Body of pancreas (tissue), 4 donors: ENCODE data around the gene LIPC. TPM values are rescaled to one million over a fixed set of nuclear protein-coding genes. Genes with fewer than 3 reads are reported as not detected.
A peak's percentile ranks its signal among the peaks of the same experiment; 100 is the strongest.
"Not testable (repeated sequence)": the region's sequence is repeated elsewhere in the genome, so short reads cannot be mapped to it uniquely, and the experiment has no call there.

Experiments
- ATAC-seq: fragments of 150-250 bp; one replicate; pipeline ENCODE4 v1.9.1; 2016
- DNase-seq, 4 donors: peaks; one replicate each; pipeline ENCODE4 v3.0.0-alpha.2; 2019
- H3K27ac ChIP-seq, 4 donors: fragments of 200-600 bp; sonication (generic); 1 replicate in 3 of 4; 2 replicates in 1 of 4; pipeline versions ENCODE4 v1.5.1 to v1.6.1; 2016 to 2019; ENCODE audit warnings: mild to moderate bottlenecking in 1 of 4, mixed read lengths in 1 of 4, moderate library complexity in 1 of 4
- H3K27me3 ChIP-seq, 2 donors: fragments of 200-600 bp; sonication (generic); one replicate each; pipeline ENCODE4 v1.6.0; 2016; ENCODE audit warnings: mild to moderate bottlenecking in 1 of 2
- H3K36me3 ChIP-seq, 2 donors: fragments of 200-600 bp; sonication (generic); replicated peaks in 1 of 2; 2 replicates each; pipeline ENCODE4 v1.5.1; 2016; ENCODE audit warnings: low read depth in 2 of 2; ENCODE audit not compliant: insufficient read depth in 1 of 2
- H3K4me1 ChIP-seq: fragments of 200-600 bp; sonication (generic); one replicate; pipeline ENCODE4 v1.6.0; 2016
- H3K4me3 ChIP-seq, 2 donors: fragments of 200-600 bp; sonication (generic); 1 replicate in 1 of 2; 2 replicates in 1 of 2; pipeline ENCODE4 v1.5.1; 2016 to 2019
- H3K9me3 ChIP-seq, 3 donors: fragments of 200-600 bp; sonication (generic); 1 replicate in 2 of 3; 2 replicates in 1 of 3; pipeline ENCODE4 v1.5.1; 2016
- POLR2A ChIP-seq, 3 donors: fragments of 450-650 bp; IDR thresholded peaks; one replicate each; pipeline ENCODE4 v1.6.1; 2016; ENCODE audit warnings: antibody characterized with exemption in 3 of 3, mild to moderate bottlenecking in 2 of 3
- WGBS, 2 donors: methylation state at CpG; one replicate each; pipeline ENCODE4 v1.1.5; 2017; 5-methylcytosine and 5-hydroxymethylcytosine counted together
- intact Hi-C: fragments of 100-400 bp; cut with DNase I; formaldehyde crosslinking; loops from one replicate; pipeline ENCODE4 v1.15.1; 2023
- total RNA-seq, 2 donors: library from RNA; depleted of rRNA; stranded (reverse); fragments of >200 nt; gene quantifications; one replicate each; pipeline ENCODE4 v1.1.0, GENCODE V29; 2016
- TF ChIP-seq, protein P1 (sequence below), 7 experiments: fragments of 450-650 bp in 4 of 7; fragments of 200-600 bp in 3 of 7; sonication (generic) in 3 of 7; IDR thresholded peaks; one replicate each; pipeline ENCODE4 v1.5.1; 2016 to 2019; ENCODE audit warnings: antibody characterized with exemption in 7 of 7

The LIPC gene
- total RNA-seq, 2 donors from 2014 or later: 1.6 to 2.3 TPM

DNA sequence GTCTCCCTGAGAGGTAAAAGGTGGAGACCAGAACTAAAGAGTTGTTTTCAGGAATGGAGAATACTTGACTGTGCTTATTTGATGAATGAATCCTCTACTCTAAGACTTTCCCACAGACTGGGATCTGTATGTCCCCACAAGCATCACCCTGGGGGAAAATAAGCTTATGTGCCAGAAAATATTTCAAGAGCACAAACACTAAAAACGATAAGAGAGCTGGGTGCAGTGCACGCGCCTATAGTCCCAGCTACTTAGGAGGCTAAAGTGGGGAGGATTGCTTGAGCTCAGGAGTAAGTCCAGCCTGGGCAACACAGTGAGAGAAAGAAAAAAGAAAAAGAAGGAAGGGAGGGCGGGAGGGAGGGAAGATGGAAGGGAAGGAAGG is 167.0 kb downstream of the LIPC start:
- Histone ChIP-seq H3K27me3 (no peaks in the 10 kb centered on the region), H3K27ac (no peak overlapping the region), H3K36me3 (peaks cover 0 to 2% of the 10 kb centered on the region in 2 donors), H3K4me1 (peaks cover 6% of the 10 kb centered on the region), H3K4me3 (no peak overlapping the region), H3K9me3 (no peaks in the 10 kb centered on the region)
- WGBS, 2 donors: 90 to 94% methylated on average over 4 of the region's 4 CpGs
- no peak for DNase-seq
- intact Hi-C loops: no loop called here
- no peak for ATAC-seq
- no peak for TF ChIP-seq POLR2A (IDR thresholded peaks at IDR 0.05)
- TF ChIP-seq, protein P1, sequence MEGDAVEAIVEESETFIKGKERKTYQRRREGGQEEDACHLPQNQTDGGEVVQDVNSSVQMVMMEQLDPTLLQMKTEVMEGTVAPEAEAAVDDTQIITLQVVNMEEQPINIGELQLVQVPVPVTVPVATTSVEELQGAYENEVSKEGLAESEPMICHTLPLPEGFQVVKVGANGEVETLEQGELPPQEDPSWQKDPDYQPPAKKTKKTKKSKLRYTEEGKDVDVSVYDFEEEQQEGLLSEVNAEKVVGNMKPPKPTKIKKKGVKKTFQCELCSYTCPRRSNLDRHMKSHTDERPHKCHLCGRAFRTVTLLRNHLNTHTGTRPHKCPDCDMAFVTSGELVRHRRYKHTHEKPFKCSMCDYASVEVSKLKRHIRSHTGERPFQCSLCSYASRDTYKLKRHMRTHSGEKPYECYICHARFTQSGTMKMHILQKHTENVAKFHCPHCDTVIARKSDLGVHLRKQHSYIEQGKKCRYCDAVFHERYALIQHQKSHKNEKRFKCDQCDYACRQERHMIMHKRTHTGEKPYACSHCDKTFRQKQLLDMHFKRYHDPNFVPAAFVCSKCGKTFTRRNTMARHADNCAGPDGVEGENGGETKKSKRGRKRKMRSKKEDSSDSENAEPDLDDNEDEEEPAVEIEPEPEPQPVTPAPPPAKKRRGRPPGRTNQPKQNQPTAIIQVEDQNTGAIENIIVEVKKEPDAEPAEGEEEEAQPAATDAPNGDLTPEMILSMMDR (IDR thresholded peaks at IDR 0.05): no peak

DNA sequence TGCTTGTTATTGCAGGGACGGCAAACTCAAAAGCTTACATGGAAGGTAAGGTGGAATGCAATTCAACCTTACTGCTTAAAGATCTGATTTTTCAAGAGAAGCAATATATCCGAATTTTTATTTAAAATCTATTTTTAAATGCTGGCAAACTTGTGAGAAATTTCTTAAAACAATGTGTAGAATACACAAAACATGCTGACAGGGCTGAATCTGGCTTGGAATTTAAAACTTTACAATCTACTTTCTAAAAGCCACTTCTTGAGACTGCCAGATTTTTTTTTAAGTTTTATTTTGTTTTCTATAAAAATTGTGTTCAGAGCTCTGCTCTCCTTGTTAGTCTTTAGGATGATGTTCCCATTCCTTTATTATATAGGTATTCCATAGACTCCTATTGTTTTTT is 171.0 kb downstream of the LIPC start:
- H3K27ac ChIP-seq: no peak overlapping the region
- no peak for TF ChIP-seq POLR2A (IDR thresholded peaks at IDR 0.05)
- TF ChIP-seq, protein P1 (IDR thresholded peaks at IDR 0.05): no peak
- no peak for DNase-seq
- H3K4me1 ChIP-seq: peaks cover 22% of the 10 kb centered on the region
- ATAC-seq: no peak
- no peak overlapping the region for H3K4me3 ChIP-seq
- H3K36me3 ChIP-seq: no peaks in the 10 kb centered on the region
- 65 to 68% methylated on average over 2 of the region's 2 CpGs for WGBS, 2 donors
- intact Hi-C loops: no loop called here
- H3K9me3 ChIP-seq: no peaks in the 10 kb centered on the region
- no peaks in the 10 kb centered on the region for H3K27me3 ChIP-seq

DNA sequence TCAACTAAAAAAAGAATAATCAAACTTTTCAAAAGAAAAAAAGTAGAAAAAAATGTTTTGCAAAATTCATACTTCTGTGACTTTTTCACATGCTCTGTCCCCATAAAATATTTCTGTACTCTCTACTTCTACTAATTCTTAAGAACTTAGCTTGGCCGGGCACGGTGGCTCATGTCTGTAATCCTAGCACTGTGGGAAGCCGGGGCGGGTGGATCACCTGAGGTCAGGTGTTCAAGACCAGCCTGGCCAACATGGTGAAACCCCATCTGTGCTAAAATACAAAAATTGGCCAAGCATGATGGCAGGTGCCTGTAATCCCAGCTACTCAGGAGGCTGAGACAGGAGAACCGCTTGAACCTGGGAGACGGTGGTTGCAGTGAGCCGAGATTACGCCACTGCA is 172.1 kb downstream of the LIPC start:
- H3K36me3 ChIP-seq, intact Hi-C loops, H3K9me3 ChIP-seq, H3K4me3 ChIP-seq, ATAC-seq, DNase-seq, H3K27me3 ChIP-seq: not testable (repeated sequence)
- Histone ChIP-seq H3K27ac (peak overlapping the region in 3 of 4 donors; percentile 73 to 82 (median 75)), H3K4me1 (peaks cover 22% of the 10 kb centered on the region)
- 79 to 83% methylated on average over 8 of the region's 8 CpGs for WGBS, 2 donors

DNA sequence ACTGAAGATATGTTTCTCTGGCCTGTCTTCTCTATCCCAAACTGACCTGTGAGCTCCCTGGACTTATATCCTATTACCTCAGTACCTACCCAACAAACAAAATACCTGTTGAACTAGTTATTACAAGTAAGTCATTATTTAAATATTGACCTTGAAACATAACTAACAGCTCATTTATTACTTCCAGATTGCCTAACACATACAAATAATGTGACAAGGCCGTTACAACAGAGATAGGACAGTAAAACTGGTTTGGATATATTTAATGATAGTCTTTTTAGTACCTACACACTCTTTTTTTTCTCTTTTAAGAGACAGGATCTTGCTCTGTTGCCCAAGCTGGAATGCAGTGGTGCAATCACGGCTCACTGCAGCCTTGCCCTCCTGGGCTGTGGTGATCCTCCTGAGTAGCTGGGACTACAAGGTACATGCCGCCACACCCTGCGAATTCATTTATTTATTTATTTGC is 172.7 kb downstream of the LIPC start:
- peaks cover 22% of the 10 kb centered on the region for H3K4me1 ChIP-seq
- ATAC-seq (peak; percentile 94), DNase-seq (peak; percentile 22 to 39 (median 33))
- no peak overlapping the region for H3K4me3 ChIP-seq
- no peaks in the 10 kb centered on the region for H3K9me3 ChIP-seq
- H3K36me3 ChIP-seq: no peaks in the 10 kb centered on the region
- WGBS, 2 donors: 47 to 49% methylated on average over 4 of the region's 4 CpGs
- intact Hi-C loops: no loop called here
- no peaks in the 10 kb centered on the region for H3K27me3 ChIP-seq
- TF ChIP-seq, protein P1 (IDR thresholded peaks at IDR 0.05): no peak
- peak in 1 of 3 donors; percentile 16 for TF ChIP-seq POLR2A (IDR thresholded peaks at IDR 0.05)
- peak overlapping the region in 3 of 4 donors; percentile 73 to 82 (median 75) for H3K27ac ChIP-seq

DNA sequence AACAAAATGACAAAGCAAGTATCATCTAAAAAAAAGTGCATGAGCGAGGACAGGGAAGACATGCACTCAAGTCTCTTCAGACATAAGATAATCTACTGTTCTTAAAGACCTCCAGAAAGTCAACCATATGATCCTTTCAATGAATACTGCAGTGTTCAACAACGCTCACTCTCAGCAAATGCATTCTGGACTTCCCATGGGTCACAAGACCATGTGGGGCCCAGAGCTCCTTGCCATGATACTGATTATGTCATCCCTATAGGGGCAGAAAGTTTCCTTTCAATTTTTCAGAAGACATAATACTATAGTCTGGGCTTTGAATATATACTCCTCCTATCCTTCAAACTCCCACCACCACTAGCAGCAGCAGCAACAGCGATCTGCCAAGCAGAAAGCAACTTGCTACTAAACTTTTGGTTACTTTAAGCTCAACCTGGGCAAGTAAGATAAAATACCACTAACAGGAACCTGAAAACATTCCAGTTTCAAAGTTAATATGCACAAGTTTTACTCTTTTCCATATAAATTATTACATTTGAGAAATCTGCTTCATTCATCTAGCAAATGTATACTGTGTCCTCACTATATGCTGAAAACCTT is 174.2 kb downstream of the LIPC start:
- Histone ChIP-seq H3K9me3 (no peaks in the 10 kb centered on the region), H3K27ac (peak overlapping the region in 1 of 4 donors; percentile 82), H3K36me3 (peaks cover 0 to 5% of the 10 kb centered on the region in 2 donors), H3K4me1 (peaks cover 22% of the 10 kb centered on the region), H3K4me3 (no peak overlapping the region), H3K27me3 (no peaks in the 10 kb centered on the region)
- no peak for TF ChIP-seq POLR2A (IDR thresholded peaks at IDR 0.05)
- TF ChIP-seq, protein P1 (IDR thresholded peaks at IDR 0.05): no peak
- WGBS, 2 donors: 95 to 96% methylated on average over 3 of the region's 3 CpGs
- ATAC-seq (no peak), DNase-seq (no peak)
- intact Hi-C loops: no loop called here
